H9 (cell line): ENCODE measurements around the gene TYRO3. TPM values are rescaled to one million over a fixed set of nuclear protein-coding genes. Genes with fewer than 3 reads are reported as not detected.

ENCODE experiments used
- DNase-seq: peaks from one replicate; pipeline ENCODE4 v3.0.0-alpha.2; 2017
- H2AFZ ChIP-seq: one replicate; pipeline ENCODE4 v1.6.1; 2013; ENCODE audit warnings: mild to moderate bottlenecking, low read length, control low read depth, moderate library complexity
- H2AK5ac ChIP-seq: 2 replicates; pipeline ENCODE4 v1.6.1; 2013; ENCODE audit warnings: low read length, control low read depth, mixed read lengths; ENCODE audit not compliant: insufficient read length
- H2BK120ac ChIP-seq: one replicate; pipeline ENCODE4 v1.6.1; 2013; ENCODE audit warnings: low read depth, mild to moderate bottlenecking, low read length, control low read depth, inconsistent platforms; ENCODE audit not compliant: poor library complexity, severe bottlenecking
- H2BK12ac ChIP-seq: 2 replicates; pipeline ENCODE4 v1.6.1; 2013; ENCODE audit warnings: low read length, control low read depth, mixed read lengths, low read depth; ENCODE audit not compliant: insufficient read length
- H2BK15ac ChIP-seq: 2 replicates; pipeline ENCODE4 v1.6.1; 2013; ENCODE audit warnings: low read depth, low read length, control low read depth
- H2BK20ac ChIP-seq: one replicate; pipeline ENCODE4 v1.6.1; 2013; ENCODE audit warnings: low read depth, mild to moderate bottlenecking, low read length, control low read depth, inconsistent platforms; ENCODE audit not compliant: poor library complexity, severe bottlenecking
- H2BK5ac ChIP-seq: 2 replicates; pipeline ENCODE4 v1.6.1; 2013; ENCODE audit warnings: low read length, control low read depth, mixed read lengths; ENCODE audit not compliant: insufficient read length
- H3K14ac ChIP-seq: 2 replicates; pipeline ENCODE4 v1.6.1; 2013; ENCODE audit warnings: low read length, control low read depth; ENCODE audit not compliant: insufficient read depth
- H3K18ac ChIP-seq: 2 replicates; pipeline ENCODE4 v1.6.1; 2013; ENCODE audit warnings: low read depth, mild to moderate bottlenecking, mixed read lengths, low read length, control low read depth; ENCODE audit not compliant: insufficient read length
- H3K23ac ChIP-seq: 2 replicates; pipeline ENCODE4 v1.6.1; 2013; ENCODE audit warnings: low read length, control low read depth, mixed read lengths, low read depth; ENCODE audit not compliant: insufficient read length
- H3K23me2 ChIP-seq: 2 replicates; pipeline ENCODE4 v1.6.1; 2013; ENCODE audit warnings: low read depth, mild to moderate bottlenecking, mixed read lengths, low read length, control low read depth; ENCODE audit not compliant: insufficient read length, poor library complexity, severe bottlenecking
- H3K27ac ChIP-seq: 2 replicates; pipeline ENCODE4 v1.5.1; 2013; ENCODE audit warnings: low read length, control low read depth, mixed read lengths, low read depth; ENCODE audit not compliant: insufficient read length
- H3K27me3 ChIP-seq: 2 replicates; pipeline ENCODE4 v1.6.1; 2013; ENCODE audit warnings: low read length, control low read depth, inconsistent platforms; ENCODE audit not compliant: insufficient read depth
- H3K4ac ChIP-seq: 2 replicates; pipeline ENCODE4 v1.6.1; 2013; ENCODE audit warnings: low read depth, mild to moderate bottlenecking, control low read depth, inconsistent platforms, low read length, moderate library complexity
- H3K4me1 ChIP-seq: 2 replicates; pipeline ENCODE4 v1.6.1; 2013; ENCODE audit warnings: low read length, control low read depth, inconsistent platforms; ENCODE audit not compliant: insufficient read depth
- H3K4me2 ChIP-seq: 2 replicates; pipeline ENCODE4 v1.6.1; 2013; ENCODE audit warnings: low read length, control low read depth, mixed read lengths; ENCODE audit not compliant: insufficient read length, insufficient read depth
- H3K56ac ChIP-seq: 2 replicates; pipeline ENCODE4 v1.6.1; 2013; ENCODE audit warnings: low read depth, mild to moderate bottlenecking, mixed read lengths, low read length, control low read depth; ENCODE audit not compliant: insufficient read length
- H3K79me1 ChIP-seq: 2 replicates; pipeline ENCODE4 v1.6.1; 2013; ENCODE audit warnings: low read depth, mild to moderate bottlenecking, moderate library complexity, low read length, control low read depth, inconsistent platforms; ENCODE audit not compliant: insufficient read depth, poor library complexity, severe bottlenecking
- H3K79me2 ChIP-seq: 2 replicates; pipeline ENCODE4 v1.6.1; 2013; ENCODE audit warnings: low read length, control low read depth, inconsistent platforms; ENCODE audit not compliant: insufficient read depth
- H3K9ac ChIP-seq: 2 replicates; pipeline ENCODE4 v1.6.1; 2013; ENCODE audit warnings: low read length, control low read depth, mixed read lengths; ENCODE audit not compliant: insufficient read length; ENCODE audit errors: extremely low read depth
- H3K9me3 ChIP-seq: one replicate; pipeline ENCODE4 v1.6.1; 2013; ENCODE audit warnings: low read depth, low read length, inconsistent platforms; ENCODE audit not compliant: control insufficient read depth
- H3T11ph ChIP-seq: one replicate; pipeline ENCODE4 v1.6.1; 2013; ENCODE audit warnings: mild to moderate bottlenecking, low read length, control low read depth, inconsistent platforms
- H4K20me1 ChIP-seq: one replicate; pipeline ENCODE4 v1.6.1; 2013; ENCODE audit not compliant: control insufficient read depth, insufficient read length, insufficient read depth
- H4K5ac ChIP-seq: 2 replicates; pipeline ENCODE4 v1.6.1; 2013; ENCODE audit warnings: low read depth, mild to moderate bottlenecking, mixed read lengths, low read length, control low read depth; ENCODE audit not compliant: insufficient read length
- H4K8ac ChIP-seq: replicated peaks from 2 replicates; pipeline ENCODE4 v1.6.1; 2013; ENCODE audit warnings: low read length, control low read depth, mixed read lengths, low read depth; ENCODE audit not compliant: insufficient read length
- H4K91ac ChIP-seq: 2 replicates; pipeline ENCODE4 v1.6.1; 2013; ENCODE audit warnings: low read depth, mild to moderate bottlenecking, moderate library complexity, mixed read lengths, low read length, control low read depth; ENCODE audit not compliant: insufficient read length
- H3K27ac Mint-ChIP-seq, 3 experiments: 2 replicates in 2 of 3; 3 replicates in 1 of 3; pipeline ENCODE4 v1.8.0; 2020 to 2021; ENCODE audit warnings: mixed read lengths in 3 of 3, mild to moderate bottlenecking in 1 of 3, moderate library complexity in 1 of 3
- H3K27me3 Mint-ChIP-seq: 2 replicates; pipeline ENCODE4 v1.8.0; 2021; ENCODE audit warnings: low read depth, mild to moderate bottlenecking, moderate library complexity, mixed read lengths
- H3K36me3 Mint-ChIP-seq, 3 experiments: 2 replicates in 2 of 3; 3 replicates in 1 of 3; pipeline ENCODE4 v1.8.0; 2020 to 2021; ENCODE audit warnings: low read depth in 3 of 3, mixed read lengths in 3 of 3; ENCODE audit not compliant: insufficient read depth in 1 of 3
- H3K4me1 Mint-ChIP-seq, 2 experiments: 2 replicates each; pipeline ENCODE4 v1.8.0; 2020; ENCODE audit warnings: mixed read lengths in 2 of 2
- H3K4me3 Mint-ChIP-seq, 2 experiments: 2 replicates in 1 of 2; 3 replicates in 1 of 2; pipeline ENCODE4 v1.8.0; 2020 to 2021; ENCODE audit warnings: mild to moderate bottlenecking in 2 of 2, mixed read lengths in 2 of 2, moderate library complexity in 1 of 2
- H3K9me3 Mint-ChIP-seq, 2 experiments: 2 replicates in 1 of 2; 3 replicates in 1 of 2; pipeline ENCODE4 v1.8.0; 2020; ENCODE audit warnings: mild to moderate bottlenecking in 2 of 2, mixed read lengths in 2 of 2, moderate library complexity in 1 of 2
- CTCF ChIP-seq: fragments of 200-600 bp; sonication (generic); conservative IDR thresholded peaks from 3 replicates; pipeline ENCODE4 v1.8.0; 2021; ENCODE audit warnings: antibody characterized with exemption, mild to moderate bottlenecking
- WGBS: extraction: QIAGEN DNeasy Blood & Tissue Kit; methylation state at CpG from one replicate; pipeline ENCODE4 v1.1.7; 2013; ENCODE audit warnings: missing lambda C conversion rate, low lambda C conversion rate, mixed read lengths; ENCODE audit not compliant: insufficient read length; ENCODE audit errors: extremely low coverage; 5-methylcytosine and 5-hydroxymethylcytosine counted together
- total RNA-seq: library from RNA; stranded (reverse); gene quantifications from 2 replicates; pipeline ENCODE4 v1.2.1, GENCODE V29; 2021

TYRO3 gene
- total RNA-seq, 1 experiment from 2014 or later: 124 TPM

DNA sequence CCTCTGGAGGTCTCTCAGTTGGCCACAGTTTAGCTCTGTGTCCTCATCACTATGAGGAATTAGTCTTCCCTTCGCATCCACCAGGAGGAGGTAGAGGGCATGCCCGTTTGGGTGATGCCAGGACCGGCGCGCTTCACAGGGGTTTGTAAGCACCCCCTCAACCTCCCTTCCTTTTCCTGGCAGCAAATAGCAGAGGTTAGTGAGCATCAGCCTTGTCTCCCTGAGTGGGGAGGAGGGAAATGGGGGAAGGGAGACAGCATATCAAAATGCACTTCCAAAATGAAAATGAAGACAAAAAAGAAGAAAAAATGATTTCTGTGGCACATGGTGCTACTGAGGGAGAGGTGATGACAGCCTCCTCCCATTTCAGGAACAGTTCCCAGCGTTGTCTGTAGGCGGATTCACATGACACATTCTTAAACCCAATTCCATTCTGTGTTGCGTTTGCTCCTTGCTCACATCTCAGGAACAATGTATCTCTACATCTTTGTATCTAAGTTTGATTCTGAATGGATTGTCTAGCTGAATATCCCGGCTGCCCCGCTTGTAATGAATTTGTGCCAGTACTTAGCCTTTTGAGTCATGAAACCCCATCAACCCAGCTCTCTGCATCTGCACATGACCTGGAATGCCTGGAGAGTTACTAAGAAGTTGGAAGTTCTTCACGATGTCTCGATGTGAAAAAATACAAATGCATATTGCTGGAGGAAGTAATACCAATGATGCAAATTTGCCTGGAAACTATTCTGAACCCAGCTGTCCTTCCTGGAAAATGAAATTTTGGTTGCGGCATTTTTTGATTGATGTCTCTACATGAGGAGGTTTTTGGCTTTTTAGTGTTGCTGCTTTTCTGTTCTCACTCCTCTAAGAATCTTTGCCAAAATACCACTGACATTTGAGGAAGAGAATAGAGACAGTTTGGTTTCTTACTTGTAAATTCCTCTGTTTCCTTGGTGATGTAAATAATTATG is 45.2 kb downstream of the TYRO3 start:
- H4K5ac ChIP-seq: no peak overlapping the region
- no peak overlapping the region for H3K56ac ChIP-seq
- H3K79me2 ChIP-seq: no peaks in the 10 kb centered on the region
- no peak overlapping the region for H3T11ph ChIP-seq
- peaks cover 5% of the 10 kb centered on the region for H3K4me1 ChIP-seq
- no peak overlapping the region for H2BK15ac ChIP-seq
- H3K23me2 ChIP-seq: no peaks in the 10 kb centered on the region
- no peak overlapping the region for H3K9ac ChIP-seq
- no peak overlapping the region for H2AK5ac ChIP-seq
- H2BK20ac ChIP-seq: no peak overlapping the region
- Mint-ChIP-seq H3K36me3 (no peaks in the 10 kb centered on the region), H3K27ac (no peak overlapping the region), H3K4me1 (peaks cover 7% of the 10 kb centered on the region in 2 experiments), H3K9me3 (peaks cover 0 to 1% of the 10 kb centered on the region in 2 experiments; a peak in 1 of 5 replicates), H3K27me3 (no peaks in the 10 kb centered on the region; the same call in 1 of the 2 replicates), H3K4me3 (peak overlapping the region; percentile 21 to 47; a peak in 4 of 5 replicates)
- H3K18ac ChIP-seq: no peak overlapping the region
- peak overlapping the region; percentile 84 for H2AFZ ChIP-seq
- no peaks in the 10 kb centered on the region; the same call in 1 of the 2 replicates for H3K27me3 ChIP-seq
- no peak overlapping the region for H3K23ac ChIP-seq
- no peak overlapping the region for H2BK12ac ChIP-seq
- H4K8ac ChIP-seq: no peak overlapping the region
- H3K79me1 ChIP-seq: no peaks in the 10 kb centered on the region
- H2BK120ac ChIP-seq: no peak overlapping the region
- no peak overlapping the region for H2BK5ac ChIP-seq
- H4K20me1 ChIP-seq: no peaks in the 10 kb centered on the region
- H3K9me3 ChIP-seq: no peaks in the 10 kb centered on the region
- H4K91ac ChIP-seq: no peak overlapping the region
- TF ChIP-seq CTCF: peak; percentile 86
- no peak overlapping the region for H3K14ac ChIP-seq
- peak overlapping the region; percentile 46 for H3K4me2 ChIP-seq
- no CpG with 5 or more reads among the region's 13 CpGs for WGBS
- H3K27ac ChIP-seq: no peak overlapping the region
- peak; percentile 83 for DNase-seq
- no peak overlapping the region for H3K4ac ChIP-seq
